Sciatic nerve (tissue), 2 donors: Measurements from ENCODE around the gene PATL2. TPM values are rescaled to one million over a fixed set of nuclear protein-coding genes. Genes with fewer than 3 reads are reported as not detected.
"Not testable (repeated sequence)": the region's sequence is repeated elsewhere in the genome, so short reads cannot be mapped to it uniquely, and the experiment has no call there.

ENCODE experiments used
- ATAC-seq: fragments of 200-7000 bp; cut with Tn5 transposase; one replicate; pipeline ENCODE4 v1.9.1; 2020; ENCODE audit warnings: mild to moderate bottlenecking, moderate library complexity
- DNase-seq: peaks from one replicate; pipeline ENCODE4 v3.0.0-alpha.2; 2020; ENCODE audit warnings: low spot score
- intact Hi-C: fragments of 100-400 bp; cut with DNase I; formaldehyde crosslinking; loops from one replicate; pipeline ENCODE4 v1.14.2; 2022
- total RNA-seq: library from RNA; stranded (reverse); fragmentation: NEBNext Ultra II Directional; extraction: Animal tissue kit (Norgen Biotek cat#: 25700); gene quantifications from one replicate; pipeline ENCODE4 v1.2.1, GENCODE V29; 2021
- donor health status: DM: no; HTN: no; CAD: no.
- donor health status: DM: no; HTN: no; CAD: no.

Gene PATL2
- total RNA-seq, 1 donor from 2014 or later, result 2.9 TPM

DNA sequence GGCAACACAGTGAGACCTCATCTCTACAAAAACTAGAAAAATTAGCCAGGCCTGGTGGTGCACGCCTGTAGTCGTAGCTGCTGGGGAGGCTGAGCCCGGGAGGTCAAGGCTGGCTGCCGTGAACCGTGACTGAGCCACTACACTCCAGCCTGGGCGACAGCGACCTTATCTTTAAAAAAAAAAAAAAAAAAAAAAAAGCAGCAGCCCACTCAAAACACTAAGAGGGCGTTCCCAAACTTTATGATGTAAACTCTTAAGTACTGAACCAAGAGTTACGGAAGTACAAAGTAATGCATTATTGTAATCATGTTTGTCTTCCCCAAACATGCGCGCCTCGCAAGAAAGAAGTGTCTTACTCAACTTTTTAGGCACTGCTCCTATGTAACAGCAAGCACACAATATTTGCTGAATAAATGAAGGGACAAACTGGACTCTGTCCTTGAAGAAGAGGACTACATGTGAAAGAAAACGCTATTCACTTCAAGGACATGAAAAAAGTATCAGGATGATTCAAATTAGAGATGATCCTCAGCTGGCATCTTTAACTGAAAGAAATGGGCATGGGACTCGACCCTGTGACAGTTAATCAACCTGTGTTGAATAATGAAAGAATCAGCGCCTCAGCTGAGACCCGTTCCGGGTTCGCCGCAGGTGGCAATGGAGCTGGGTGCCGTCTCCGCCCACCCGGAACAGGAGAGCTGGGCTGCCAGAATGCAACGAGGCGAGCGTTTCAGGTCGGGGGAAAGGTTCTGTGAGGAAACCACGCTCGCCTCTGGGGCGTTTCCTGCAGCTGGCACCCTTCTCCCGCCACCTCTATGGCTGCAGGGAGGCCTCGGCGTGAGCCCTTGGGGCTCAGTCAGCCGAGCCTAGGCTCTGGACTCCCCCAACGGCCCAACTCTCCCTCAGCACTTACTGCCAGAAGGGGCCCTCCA lies 48.4 kb downstream of the PATL2 start:
- ATAC-seq (peak; percentile 65), DNase-seq (peak; percentile 74)
- intact Hi-C loops, result loop anchor here (2.0 kb wide), 1 partner anchor 70 kb away; no protein-coding TSS in a partner anchor

DNA sequence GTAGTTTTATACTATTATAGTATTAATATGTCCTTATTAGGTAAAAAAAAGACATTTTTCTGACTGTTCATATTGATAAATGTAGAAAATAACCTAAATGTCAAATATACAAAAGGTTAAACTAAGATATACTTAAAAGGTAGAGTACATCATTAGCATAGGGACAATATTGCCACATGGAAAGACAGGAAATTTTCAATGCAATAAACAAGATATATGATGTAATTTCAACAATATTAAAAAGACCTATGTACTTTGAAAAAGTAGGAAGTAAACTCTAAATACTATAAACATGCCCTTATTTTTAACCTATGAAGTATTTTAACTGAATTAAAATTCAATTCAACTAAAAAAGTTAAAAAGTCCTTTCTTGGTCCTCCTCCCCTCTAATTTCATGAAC lies 49.5 kb downstream of the PATL2 start:
- no peak for DNase-seq
- no peak for ATAC-seq
- intact Hi-C loops, result no loop called here

DNA sequence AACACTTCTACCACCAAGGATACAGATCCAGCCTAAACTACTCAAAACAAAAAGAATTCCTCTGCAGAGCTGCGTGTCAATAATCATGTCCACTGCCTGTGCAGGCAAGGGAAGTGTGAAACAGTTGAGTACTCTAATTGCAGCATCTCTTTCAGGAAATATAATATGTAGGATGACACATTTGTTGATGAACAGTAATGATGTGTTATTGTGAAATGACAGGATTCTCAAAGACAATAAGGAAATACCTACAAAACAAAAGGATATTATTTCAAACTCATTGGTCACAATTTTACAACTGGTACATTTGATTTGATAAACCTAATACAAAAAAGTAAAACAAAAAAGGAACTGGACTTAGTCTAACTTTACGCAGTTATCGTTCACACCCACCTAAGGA lies 52.1 kb downstream of the PATL2 start:
- no peak for DNase-seq
- intact Hi-C loops, result loop anchor here (5.0 kb wide), 1 partner anchor 67 kb away; no protein-coding TSS in a partner anchor
- ATAC-seq, result no peak

DNA sequence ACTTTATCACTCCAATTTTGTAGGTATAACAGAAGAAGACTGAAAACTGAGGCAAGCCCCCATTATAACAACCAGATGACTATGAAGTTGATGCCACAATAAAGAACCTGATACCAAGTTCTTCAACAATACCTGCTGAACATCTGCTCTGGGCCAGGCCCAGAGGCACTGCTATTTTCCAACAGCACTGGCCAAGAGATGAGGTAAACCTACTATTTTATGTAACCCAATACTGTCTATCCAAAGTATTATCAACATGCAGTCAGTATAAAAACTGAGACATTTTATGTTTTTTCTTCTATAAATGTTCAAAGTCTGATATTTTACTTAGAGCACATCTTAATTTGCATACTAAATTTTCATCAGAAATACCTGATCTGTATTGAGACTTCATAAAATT lies 53.7 kb downstream of the PATL2 start:
- intact Hi-C loops, result loop anchor here (5.0 kb wide), 1 partner anchor 65 kb away; no protein-coding TSS in a partner anchor

DNA sequence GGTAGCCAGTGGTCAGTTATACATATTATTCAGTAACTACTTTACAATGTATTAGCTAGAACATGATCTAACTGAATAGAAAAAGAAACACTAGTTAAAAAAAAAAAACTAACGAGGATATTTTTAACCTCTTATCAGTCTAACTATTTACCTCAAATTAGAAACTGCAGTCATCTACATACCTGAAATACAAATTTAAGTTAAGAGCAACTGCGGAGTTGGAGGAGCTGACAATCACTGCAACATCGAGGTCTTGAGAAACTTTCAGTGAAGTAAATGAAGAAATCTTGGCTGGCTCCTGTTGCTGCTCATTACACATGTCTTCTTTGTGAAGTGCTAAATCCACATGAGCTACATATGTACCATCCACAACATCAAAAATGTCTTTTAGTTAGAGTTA lies 54.2 kb downstream of the PATL2 start:
- intact Hi-C loops, result loop anchor here (5.0 kb wide), 1 partner anchor 65 kb away; no protein-coding TSS in a partner anchor
- DNase-seq, result no peak
- no peak for ATAC-seq

More for the DNA sequence above, 53.7 kb downstream of the PATL2 start:
- DNase-seq (no peak), ATAC-seq (no peak)

DNA sequence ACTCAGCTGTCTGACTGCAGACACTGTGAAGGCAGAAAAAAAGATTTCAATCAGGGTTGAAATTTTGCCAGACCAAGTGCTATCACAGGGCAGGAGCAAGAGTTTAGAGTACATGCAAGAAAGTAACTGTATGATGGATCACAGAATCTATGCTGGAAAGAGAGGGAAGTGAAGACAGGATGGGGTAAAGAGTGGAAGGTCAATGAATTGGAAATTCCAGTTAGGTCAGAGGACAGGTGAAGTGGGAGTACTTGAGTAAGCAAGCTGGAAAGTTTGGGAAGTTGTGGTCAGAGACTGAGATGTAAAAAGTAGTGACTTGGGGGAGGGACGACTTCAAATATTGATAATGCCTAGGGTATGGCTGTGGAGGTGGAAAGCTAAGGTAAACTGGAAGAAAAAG lies 54.8 kb downstream of the PATL2 start:
- ATAC-seq (no peak), DNase-seq (no peak)
- intact Hi-C loops, result loop anchor here (5.0 kb wide), 1 partner anchor 64 kb away; no protein-coding TSS in a partner anchor

DNA sequence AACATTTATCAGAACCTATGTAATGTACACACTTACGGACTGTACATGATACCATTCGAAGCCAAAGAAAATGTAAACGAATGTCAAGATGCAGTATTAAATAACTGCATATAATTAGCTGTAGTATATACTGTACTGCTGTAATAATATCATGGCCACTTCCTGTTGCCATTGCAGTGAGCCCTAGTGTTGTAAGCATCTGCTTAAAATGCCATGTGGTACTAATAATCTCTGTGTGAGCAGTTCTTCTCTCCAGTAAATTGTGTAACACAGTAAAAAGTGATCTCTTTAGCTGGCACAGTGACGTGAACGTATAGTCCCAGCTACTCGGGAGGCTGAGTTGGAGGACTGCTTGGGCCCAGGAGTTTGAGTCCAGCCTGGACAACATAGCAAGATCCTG lies 56.3 kb downstream of the PATL2 start:
- DNase-seq (no peak), ATAC-seq (no peak)
- intact Hi-C loops, result loop anchor here (5.0 kb wide), 1 partner anchor 63 kb away; no protein-coding TSS in a partner anchor

DNA sequence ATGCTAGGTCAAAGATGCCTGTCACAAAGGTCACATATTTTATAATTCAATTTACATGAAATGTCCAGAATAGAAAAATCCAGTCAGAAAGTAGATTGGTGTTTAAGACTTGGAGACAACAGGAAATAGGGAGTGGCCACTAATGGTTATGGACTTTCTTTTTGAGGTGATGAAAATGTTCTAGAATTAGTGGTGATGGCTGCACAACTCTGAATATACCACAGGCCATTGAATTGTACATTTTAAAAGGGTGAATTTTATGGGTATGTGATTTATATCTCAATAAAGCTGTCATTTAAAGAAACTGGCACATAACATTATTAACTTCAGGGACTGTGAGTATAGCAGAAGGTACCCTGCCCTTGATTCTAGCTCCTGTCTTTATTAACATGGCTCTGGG lies 63.5 kb downstream of the PATL2 start:
- no peak for DNase-seq

DNA sequence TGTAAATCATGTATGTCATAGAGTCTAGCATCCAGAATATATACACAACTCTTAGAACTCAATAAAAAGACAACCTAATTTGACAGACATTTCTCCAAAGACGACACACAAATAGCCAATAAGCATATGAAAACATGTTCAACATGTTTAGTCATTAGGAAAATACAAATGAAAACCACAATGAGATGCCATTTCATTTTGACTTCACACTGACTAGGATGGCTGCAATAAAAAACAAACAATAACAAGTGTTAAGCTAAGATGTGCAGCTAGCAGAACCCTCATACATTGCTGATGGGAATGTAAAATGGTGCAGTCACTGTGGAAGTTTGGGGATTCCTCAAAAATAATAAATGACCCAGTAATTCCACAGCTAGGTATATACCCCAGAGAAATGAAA lies 64.1 kb downstream of the PATL2 start:
- ATAC-seq (no peak), DNase-seq (no peak)
- intact Hi-C loops, result no loop called here

More for the DNA sequence above, 63.5 kb downstream of the PATL2 start:
- ATAC-seq, result no peak
- intact Hi-C loops, result no loop called here

DNA sequence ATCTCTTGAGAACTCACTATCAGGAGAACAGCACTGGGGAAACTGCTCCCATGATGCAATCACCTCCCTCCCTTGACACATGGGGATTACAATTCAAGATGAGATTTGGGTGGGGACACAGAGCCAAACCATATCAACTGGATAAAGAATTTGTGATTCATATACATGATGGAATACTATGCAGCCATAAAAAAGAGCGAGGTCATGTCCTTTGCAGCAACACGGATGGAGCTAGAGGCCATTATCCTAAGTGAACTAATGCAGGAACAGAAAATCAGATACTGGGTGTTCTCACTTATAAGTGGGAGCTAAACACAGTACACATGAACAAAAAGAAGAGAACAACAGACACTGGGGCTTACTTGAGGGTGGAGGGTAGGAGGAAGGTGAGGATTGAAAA lies 64.7 kb downstream of the PATL2 start:
- intact Hi-C loops, result no loop called here
- ATAC-seq (no peak), DNase-seq (no peak)

DNA sequence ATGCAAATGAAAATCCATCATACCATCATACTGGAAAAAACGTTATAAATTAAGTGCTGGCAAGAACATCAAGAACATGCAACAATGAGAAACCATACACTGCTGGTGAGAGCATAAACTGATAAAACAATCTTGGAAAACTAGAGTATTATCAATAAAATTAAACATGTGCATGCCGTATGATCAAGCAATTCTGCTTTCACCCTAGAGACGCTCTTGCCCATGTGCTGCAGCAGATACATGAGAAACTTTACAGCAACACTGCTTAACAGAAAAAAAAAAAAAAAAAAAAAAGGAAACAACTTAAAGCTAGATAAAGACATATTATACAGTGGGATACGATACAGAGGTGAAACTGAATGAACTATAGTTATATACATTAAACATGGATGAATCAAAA lies 69.5 kb downstream of the PATL2 start:
- DNase-seq, result no peak
- no peak for ATAC-seq
- intact Hi-C loops, result no loop called here

DNA sequence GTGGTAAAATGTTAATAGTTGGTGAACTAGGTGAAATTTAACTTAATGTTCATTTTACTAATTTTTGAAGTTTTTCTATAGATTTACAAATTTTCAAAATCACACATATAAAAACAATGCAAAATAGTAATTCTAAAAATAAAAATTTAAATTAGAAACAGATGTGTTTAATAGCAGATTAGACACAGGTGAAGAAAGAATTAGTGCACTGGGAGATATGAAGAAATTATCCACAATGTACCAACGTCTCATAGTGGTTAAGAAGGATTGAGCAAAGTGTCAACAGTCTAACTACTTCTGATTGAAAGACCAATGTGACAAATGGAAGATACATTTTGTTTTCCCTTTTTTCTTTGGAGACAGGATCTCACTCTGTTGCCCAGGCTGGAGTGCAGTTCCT lies 74.1 kb downstream of the PATL2 start:
- ATAC-seq, result no peak
- intact Hi-C loops, result no loop called here

DNA sequence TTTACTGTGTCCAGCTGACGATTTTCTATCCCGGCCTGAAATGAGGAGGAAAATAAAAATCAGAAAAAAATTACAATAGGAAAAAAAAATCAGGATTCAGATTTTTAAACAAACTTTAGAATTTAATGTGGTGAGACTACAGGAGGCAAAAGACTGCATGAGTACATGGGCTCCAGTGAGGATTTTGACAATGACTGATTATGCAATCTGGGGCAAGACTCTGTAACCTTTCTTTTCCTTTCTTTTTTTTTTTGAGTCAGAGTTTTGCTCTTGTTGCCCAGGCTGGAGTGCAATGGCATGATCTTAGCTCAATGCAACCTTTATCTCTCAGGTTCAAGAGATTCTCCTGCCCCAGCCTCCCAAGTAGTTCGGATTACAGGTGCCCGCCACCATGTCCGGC lies 77.5 kb downstream of the PATL2 start:
- intact Hi-C loops, result no loop called here
- peak; percentile 67 for ATAC-seq
- no peak for DNase-seq

More for the DNA sequence above, 74.1 kb downstream of the PATL2 start:
- no peak for DNase-seq

DNA sequence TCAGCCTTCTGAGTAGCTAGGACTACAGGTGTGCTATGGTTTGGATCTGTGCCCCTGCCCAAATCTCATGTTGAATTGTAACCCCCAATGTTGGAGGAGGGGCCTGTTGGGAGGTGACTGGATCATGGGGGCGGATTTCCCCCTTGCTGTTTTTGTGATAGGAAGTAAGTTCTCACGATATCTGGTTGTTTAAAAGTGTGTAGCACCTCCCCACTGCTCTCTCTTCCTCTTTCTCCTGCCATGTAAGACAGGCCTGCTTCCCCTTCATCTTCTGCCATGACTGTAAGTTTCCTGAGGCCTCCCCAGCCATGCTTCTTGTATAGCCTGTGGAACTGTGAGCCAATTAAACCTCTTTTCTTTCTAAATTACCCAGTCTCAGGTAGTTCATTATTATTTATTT lies 85.8 kb downstream of the PATL2 start:
- DNase-seq, ATAC-seq, intact Hi-C loops: not testable (repeated sequence)

DNA sequence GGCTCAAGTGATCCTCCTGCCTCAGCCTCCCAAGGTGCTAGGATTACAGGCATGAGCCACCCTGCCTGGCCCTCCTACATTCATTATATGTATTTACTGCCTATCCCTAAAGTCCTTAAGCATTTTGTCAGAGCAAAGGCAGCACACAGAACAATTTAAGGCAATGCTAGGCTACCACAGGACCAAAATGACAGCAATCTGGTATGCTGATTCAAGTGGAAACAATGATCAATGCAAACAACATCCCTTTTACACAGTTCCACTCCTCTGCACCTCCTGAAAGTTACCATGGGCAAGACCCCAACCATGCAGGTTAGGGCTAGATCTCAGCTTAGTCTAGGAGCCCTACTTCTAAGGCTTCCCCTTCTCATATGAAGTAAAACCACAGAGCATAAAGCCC lies 87.9 kb downstream of the PATL2 start:
- intact Hi-C loops, result no loop called here
- ATAC-seq, result no peak
- DNase-seq, result no peak

DNA sequence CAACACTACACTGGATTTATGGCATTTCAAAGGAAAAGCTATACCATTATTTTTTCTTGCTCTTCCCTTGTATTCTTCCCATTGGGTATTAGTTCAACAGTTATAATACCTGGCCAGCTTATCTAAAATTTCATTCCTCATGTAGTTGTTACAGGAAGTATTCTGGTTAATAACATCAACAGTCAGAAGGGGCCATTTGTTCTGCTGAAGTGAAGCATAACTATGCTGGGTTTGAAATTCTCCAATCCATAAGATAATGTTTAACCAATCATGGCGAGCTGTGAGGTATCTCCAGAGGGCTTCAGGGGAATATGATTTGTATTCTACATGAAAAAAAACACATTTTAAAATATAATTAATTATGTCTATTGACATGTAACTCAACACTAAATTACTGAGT lies 91.0 kb downstream of the PATL2 start:
- intact Hi-C loops, result no loop called here
- no peak for ATAC-seq
- no peak for DNase-seq

DNA sequence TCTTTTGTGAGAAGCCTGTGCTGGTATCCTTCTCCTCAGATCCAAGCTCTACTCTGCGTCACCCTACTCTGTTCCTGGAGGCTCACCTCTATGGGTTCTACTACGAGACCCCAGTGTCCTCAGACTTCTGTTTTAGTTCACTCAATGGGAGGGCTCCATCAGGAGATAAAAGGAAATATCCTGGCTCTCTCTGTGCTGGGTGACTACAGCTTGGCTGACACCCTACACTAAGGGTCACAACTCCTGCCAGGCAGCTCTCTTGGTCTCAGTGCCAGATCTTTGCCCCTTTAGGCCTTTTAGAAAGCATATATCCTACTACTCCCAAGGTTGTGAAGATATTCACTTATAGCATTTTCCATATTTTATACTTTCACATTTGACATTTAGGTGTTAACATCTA lies 94.1 kb downstream of the PATL2 start:
- ATAC-seq, result no peak
- intact Hi-C loops, result no loop called here

More for the DNA sequence above, 94.1 kb downstream of the PATL2 start:
- no peak for DNase-seq
